Measurements from ENCODE around the gene TLCD3B.

The TLCD3B gene

DNA sequence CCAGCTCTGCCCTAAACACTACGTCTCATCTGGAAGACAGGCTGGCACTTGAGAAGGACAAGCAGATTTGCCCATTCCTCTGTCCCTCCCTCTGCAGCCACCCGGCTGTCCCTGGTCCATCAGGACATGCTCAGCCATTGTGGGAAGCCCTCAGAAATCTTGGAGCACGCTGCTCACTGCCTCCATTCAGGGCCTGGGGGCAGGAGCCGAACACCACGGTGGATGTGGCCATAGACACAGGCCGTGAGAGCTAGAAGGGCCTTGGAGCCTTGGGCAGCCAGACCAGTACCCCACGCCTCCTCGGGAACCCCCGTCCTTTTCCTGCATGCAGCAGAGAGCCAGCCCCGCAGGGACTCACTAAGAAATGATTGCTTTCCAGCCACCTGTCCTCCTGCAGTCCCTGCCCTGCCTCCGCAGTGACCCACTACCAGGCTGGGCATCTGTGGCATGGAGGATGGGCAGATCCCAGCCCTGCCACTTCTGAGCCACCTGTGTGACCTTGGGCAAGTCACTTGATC, 23.6 kb downstream of the TLCD3B start:
- FAIRE-seq: no peak
- no peak for DNase-seq (ENCODE audit: insufficient read length, low spot score)
- TF ChIP-seq, protein P1, sequence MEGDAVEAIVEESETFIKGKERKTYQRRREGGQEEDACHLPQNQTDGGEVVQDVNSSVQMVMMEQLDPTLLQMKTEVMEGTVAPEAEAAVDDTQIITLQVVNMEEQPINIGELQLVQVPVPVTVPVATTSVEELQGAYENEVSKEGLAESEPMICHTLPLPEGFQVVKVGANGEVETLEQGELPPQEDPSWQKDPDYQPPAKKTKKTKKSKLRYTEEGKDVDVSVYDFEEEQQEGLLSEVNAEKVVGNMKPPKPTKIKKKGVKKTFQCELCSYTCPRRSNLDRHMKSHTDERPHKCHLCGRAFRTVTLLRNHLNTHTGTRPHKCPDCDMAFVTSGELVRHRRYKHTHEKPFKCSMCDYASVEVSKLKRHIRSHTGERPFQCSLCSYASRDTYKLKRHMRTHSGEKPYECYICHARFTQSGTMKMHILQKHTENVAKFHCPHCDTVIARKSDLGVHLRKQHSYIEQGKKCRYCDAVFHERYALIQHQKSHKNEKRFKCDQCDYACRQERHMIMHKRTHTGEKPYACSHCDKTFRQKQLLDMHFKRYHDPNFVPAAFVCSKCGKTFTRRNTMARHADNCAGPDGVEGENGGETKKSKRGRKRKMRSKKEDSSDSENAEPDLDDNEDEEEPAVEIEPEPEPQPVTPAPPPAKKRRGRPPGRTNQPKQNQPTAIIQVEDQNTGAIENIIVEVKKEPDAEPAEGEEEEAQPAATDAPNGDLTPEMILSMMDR (IDR thresholded peaks at IDR 0.05; ENCODE audit: insufficient read depth, missing control alignments): no peak

DNA sequence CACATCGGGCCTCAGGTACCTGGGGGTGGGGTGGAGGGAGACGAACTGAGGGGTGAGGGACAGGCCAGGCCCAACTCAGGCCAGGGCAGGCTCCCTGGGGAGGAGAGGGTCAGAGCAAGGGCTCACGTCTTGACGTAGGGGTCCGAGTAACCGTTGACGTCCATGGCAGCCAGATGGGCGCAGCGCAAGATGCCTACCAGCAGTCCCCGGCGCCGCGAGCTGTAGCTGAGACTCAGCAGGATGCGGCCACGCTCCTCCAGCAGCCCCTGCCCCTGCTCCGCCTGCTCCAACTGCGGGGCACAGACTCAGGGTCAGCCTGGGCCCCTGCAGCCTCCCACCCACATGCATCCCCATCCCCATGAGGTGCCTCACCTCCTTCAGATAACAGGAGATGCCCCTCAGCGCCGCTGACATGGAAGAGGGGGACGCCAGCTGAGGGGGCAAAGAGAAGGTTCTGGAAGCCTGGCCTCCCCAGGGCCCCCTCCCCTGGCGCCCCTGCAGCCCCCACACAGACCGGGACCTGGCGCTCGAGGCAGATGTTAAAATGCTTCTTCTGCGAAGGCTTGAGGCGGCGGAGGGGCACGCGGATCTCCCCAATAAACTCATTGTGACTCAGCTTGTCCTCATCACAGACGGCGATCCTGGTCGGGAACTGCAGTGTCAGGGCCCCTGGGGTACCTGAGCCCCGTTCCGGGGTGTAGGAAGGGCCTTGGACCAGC, 24.3 kb downstream of the TLCD3B start:
- no peak for FAIRE-seq
- DNase-seq (ENCODE audit: insufficient read length, low spot score): no peak
- TF ChIP-seq, protein P1 (IDR thresholded peaks at IDR 0.05; ENCODE audit: insufficient read depth, missing control alignments): no peak

DNA sequence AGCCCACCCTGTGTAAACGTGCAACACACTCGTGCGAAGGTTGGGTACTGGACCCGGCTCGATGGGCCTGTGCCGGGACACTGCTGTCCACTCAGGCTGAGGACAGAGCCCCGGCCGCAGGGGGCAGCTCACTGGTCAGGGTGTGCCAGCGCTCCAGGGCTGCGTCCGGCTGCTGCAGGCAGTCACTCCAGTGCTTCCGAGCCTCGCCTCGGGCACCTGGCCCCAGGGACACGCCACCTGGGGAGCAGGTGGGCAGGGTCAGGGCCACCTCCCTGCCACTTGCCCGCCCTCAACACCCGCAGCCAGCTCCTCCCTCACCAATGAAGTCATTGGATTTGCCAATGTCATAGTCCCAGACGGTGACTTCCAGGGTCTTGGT, 25.0 kb downstream of the TLCD3B start:
- TF ChIP-seq, protein P1 (IDR thresholded peaks at IDR 0.05; ENCODE audit: insufficient read depth, missing control alignments): no peak
- FAIRE-seq (no peak), DNase-seq (ENCODE audit: insufficient read length, low spot score) (no peak)

DNA sequence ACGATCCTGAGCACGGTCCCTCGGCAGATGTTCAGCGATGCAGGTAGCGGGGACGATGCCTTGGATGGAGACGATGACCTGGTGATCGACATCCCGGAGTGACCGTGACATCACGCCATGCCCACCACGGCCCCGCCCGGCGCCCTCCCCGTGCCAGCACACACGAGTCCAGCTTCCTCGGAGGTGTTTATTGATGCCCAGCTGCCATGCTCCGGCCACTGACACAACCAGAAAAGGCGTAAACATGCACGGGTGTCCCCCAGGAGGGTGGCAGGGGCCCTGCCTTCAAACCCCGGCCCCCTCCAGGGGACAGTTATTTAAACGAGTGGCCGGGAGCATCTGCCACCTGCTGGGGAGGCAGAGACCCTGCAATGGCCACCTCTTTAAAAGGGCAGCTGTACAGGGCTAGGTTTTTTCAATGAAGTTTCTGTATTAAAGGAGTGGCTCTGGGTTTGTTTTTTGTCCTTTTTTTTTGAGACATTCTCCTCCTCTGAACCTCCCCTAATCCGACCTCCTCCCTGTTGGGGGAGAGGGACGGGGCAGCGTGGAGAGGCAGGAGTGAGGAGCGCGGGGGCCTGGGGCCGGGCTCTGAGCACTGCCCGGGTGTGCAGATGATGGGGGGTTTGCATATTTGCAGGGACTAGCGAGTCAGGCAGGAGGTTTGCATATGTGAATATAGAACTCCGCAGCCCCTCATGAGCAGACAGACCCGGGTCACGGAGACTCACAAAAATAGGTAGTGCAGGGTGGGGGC, 25.6 kb downstream of the TLCD3B start:
- DNase-seq (ENCODE audit: insufficient read length, low spot score) (peak; percentile 94), FAIRE-seq (no peak)
- TF ChIP-seq, protein P1 (IDR thresholded peaks at IDR 0.05; ENCODE audit: insufficient read depth, missing control alignments): peak; percentile 58

DNA sequence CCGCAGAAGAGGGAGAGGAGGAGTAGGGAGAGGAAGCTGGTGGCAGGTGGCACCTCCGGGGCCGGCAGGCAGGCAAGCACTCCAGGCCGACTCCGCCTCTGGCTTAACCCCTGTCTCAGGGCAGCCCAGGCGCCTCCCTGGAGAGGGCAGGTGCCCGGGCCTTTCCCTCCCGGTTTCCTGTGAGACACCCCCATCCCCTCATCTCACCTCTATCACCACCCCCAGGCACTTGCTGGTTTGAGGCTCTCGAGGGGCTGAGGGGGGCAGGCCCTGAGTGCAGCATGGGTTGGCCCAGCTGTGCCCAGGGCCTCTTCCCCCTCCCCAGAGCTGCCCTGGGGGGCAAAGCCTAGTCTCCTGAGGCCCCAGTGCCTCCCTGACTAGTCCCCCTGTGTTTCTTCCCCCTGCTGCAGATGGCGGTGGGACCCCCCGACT, 26.2 kb downstream of the TLCD3B start:
- FAIRE-seq (no peak), DNase-seq (ENCODE audit: insufficient read length, low spot score) (no peak)
- TF ChIP-seq, protein P1 (IDR thresholded peaks at IDR 0.05; ENCODE audit: insufficient read depth, missing control alignments): no peak

DNA sequence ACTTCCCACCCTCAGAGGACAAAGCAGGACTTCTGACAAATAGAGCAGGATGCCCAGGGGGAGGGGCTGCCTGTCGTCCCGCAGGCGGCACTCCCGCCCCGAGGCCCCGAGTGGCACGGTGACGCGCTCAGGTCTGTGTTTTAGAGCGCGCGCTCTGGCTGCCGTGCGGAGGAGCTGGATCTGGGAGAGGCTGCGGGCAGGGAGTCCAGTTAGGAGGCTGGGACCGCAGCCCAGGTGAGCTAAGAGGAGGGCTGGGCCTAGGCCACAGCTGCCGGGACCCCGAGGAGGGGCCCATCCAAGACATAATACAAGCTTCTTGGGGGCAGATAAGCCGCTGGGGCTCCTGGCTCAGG, 26.7 kb downstream of the TLCD3B start:
- FAIRE-seq (no peak), DNase-seq (ENCODE audit: insufficient read length, low spot score) (no peak)
- TF ChIP-seq, protein P1 (IDR thresholded peaks at IDR 0.05; ENCODE audit: insufficient read depth, missing control alignments): no peak
